B cell (primary cell): Measurements from ENCODE around the gene GPR183. TPM values are rescaled to one million over a fixed set of nuclear protein-coding genes. Genes with fewer than 3 reads are reported as not detected.
A peak's percentile ranks its signal among the peaks of the same experiment; 100 is the strongest.

ENCODE experiments used
- ATAC-seq: fragments of 200-7000 bp; cut with Tn5 transposase; one replicate; pipeline ENCODE4 v1.10.0; 2021; ENCODE audit warnings: low read depth, mild to moderate bottlenecking, moderate number of reproducible peaks, moderate library complexity
- CTCF ChIA-PET: fragments of 350-600 bp; sonication (Branson Sonifier 250); formaldehyde crosslinking; loops from one replicate; lab custom pipeline; 2021; ENCODE audit warnings: antibody characterized with exemption, inconsistent platforms; lab: Charles Lee
- POLR2A ChIA-PET: fragments of 350-600 bp; sonication (Branson Sonifier 250); formaldehyde crosslinking; loops from one replicate; lab custom pipeline; 2021; ENCODE audit warnings: antibody characterized with exemption; lab: Charles Lee
- DNase-seq: peaks from one replicate; pipeline ENCODE4 v3.0.0; 2013
- H2AFZ ChIP-seq: 2 replicates; pipeline ENCODE4 v1.6.1; 2012; ENCODE audit warnings: mild to moderate bottlenecking, low read depth, low read length; ENCODE audit not compliant: insufficient read depth, poor library complexity, severe bottlenecking
- H3K27ac ChIP-seq, 2 donors: 1 replicate in 1 of 2; 2 replicates in 1 of 2; pipeline ENCODE4 v1.5.1; 2012 to 2013; ENCODE audit warnings: low read length in 2 of 2, mild to moderate bottlenecking in 2 of 2, moderate library complexity in 1 of 2
- H3K27me3 ChIP-seq, 4 experiments: fragments of 200-600 bp in 1 of 4; sonication (generic) in 1 of 4; replicated peaks in 1 of 4; 1 replicate in 2 of 4; 2 replicates in 2 of 4; pipeline versions ENCODE4 v1.6.1 to v1.7.0; 2013 to 2016; ENCODE audit warnings: low read length in 3 of 4, mild to moderate bottlenecking in 2 of 4, mixed read lengths in 1 of 4, moderate library complexity in 1 of 4; ENCODE audit not compliant: insufficient read depth in 4 of 4, control insufficient read depth in 3 of 4; ENCODE audit errors: control extremely low read depth in 1 of 4
- H3K36me3 ChIP-seq, 2 experiments: replicated peaks in 1 of 2; 1 replicate in 1 of 2; 2 replicates in 1 of 2; pipeline versions ENCODE4 v1.6.1 to v1.7.1; 2013; ENCODE audit warnings: low read length in 1 of 2; ENCODE audit not compliant: insufficient read depth in 2 of 2, control insufficient read depth in 1 of 2; ENCODE audit errors: control extremely low read depth in 1 of 2, extremely low read depth in 1 of 2
- H3K4me1 ChIP-seq, 2 donors: fragments of 200-600 bp in 1 of 2; sonication (generic) in 1 of 2; 1 replicate in 1 of 2; 2 replicates in 1 of 2; pipeline versions ENCODE4 v1.5.1 to v1.6.1; 2013 to 2017; ENCODE audit warnings: low read length in 2 of 2; ENCODE audit not compliant: control insufficient read depth in 2 of 2, insufficient read depth in 2 of 2
- H3K4me2 ChIP-seq: replicated peaks from 2 replicates; pipeline ENCODE3; 2012; ENCODE audit warnings: mild to moderate bottlenecking, low read depth, low read length; ENCODE audit not compliant: poor library complexity, severe bottlenecking
- H3K4me3 ChIP-seq, 5 experiments: fragments of 200-600 bp in 1 of 5; sonication (generic) in 1 of 5; 1 replicate in 3 of 5; 2 replicates in 2 of 5; pipeline versions ENCODE4 v1.5.1 to v1.7.0; 2011 to 2016; ENCODE audit warnings: low read length in 4 of 5, mild to moderate bottlenecking in 4 of 5, low read depth in 2 of 5, control low read depth in 1 of 5, moderate library complexity in 1 of 5; ENCODE audit not compliant: insufficient read depth in 1 of 5; ENCODE audit errors: control extremely low read depth in 1 of 5, extremely low read depth in 1 of 5
- H3K79me2 ChIP-seq: fragments of 200-600 bp; sonication (generic); one replicate; pipeline ENCODE4 v1.6.0; 2016; ENCODE audit warnings: low read length; ENCODE audit not compliant: control insufficient read depth, insufficient read depth
- H3K9ac ChIP-seq: fragments of 200-600 bp; sonication (generic); 2 replicates; pipeline ENCODE4 v1.6.1; 2017; ENCODE audit warnings: mild to moderate bottlenecking, low read length, moderate library complexity
- H3K9me3 ChIP-seq, 3 donors: one replicate each; pipeline versions ENCODE4 v1.6.1 to v1.7.1; 2013; ENCODE audit warnings: low read length in 2 of 3; ENCODE audit not compliant: control insufficient read depth in 2 of 3, insufficient read depth in 1 of 3; ENCODE audit errors: control extremely low read depth in 1 of 3
- H4K20me1 ChIP-seq: 2 replicates; pipeline ENCODE4 v1.6.0; 2012; ENCODE audit warnings: mild to moderate bottlenecking, low read length; ENCODE audit not compliant: insufficient read depth, control insufficient read depth, poor library complexity, severe bottlenecking
- H3K27ac Mint-ChIP-seq: one replicate; pipeline ENCODE4 v1.8.0; 2021; ENCODE audit warnings: mixed read lengths
- H3K27me3 Mint-ChIP-seq: one replicate; pipeline ENCODE4 v1.8.0; 2021; ENCODE audit warnings: mixed read lengths
- H3K4me1 Mint-ChIP-seq: one replicate; pipeline ENCODE4 v1.8.0; 2021; ENCODE audit warnings: mixed read lengths
- H3K4me3 Mint-ChIP-seq: one replicate; pipeline ENCODE4 v1.8.0; 2021; ENCODE audit warnings: mixed read lengths
- H3K9me3 Mint-ChIP-seq: one replicate; pipeline ENCODE4 v1.8.0; 2022; ENCODE audit warnings: mixed read lengths; ENCODE audit not compliant: insufficient read depth
- CTCF ChIP-seq: fragments of 200-600 bp; IDR thresholded peaks from one replicate; pipeline ENCODE4 v1.8.0; 2022; ENCODE audit warnings: antibody characterized with exemption, mild to moderate bottlenecking
- EZH2 ChIP-seq: IDR thresholded peaks from 2 replicates; pipeline ENCODE4 v1.6.1; 2012; ENCODE audit warnings: borderline replicate concordance, low read depth, mild to moderate bottlenecking, moderate library complexity, low read length; ENCODE audit not compliant: insufficient read depth, poor library complexity, severe bottlenecking
- WGBS: methylation state at CpG from one replicate; pipeline ENCODE4 v1.1.5; 2013; ENCODE audit warnings: missing lambda C conversion rate; ENCODE audit not compliant: insufficient coverage; 5-methylcytosine and 5-hydroxymethylcytosine counted together
- intact Hi-C: fragments of 100-400 bp; cut with micrococcal nuclease; formaldehyde crosslinking; loops from one replicate; pipeline ENCODE4 v1.10.0; 2022
- polyA plus RNA-seq: library from polyadenylated mRNA; depleted of rRNA; stranded (reverse); fragments of >200 nt; gene quantifications from 2 replicates; pipeline ENCODE4 v1.2.3, GENCODE V29; 2012
- total RNA-seq, 2 donors: library from RNA; stranded (reverse); fragments of 120-200 nt in 1 of 2; gene quantifications; 1 replicate in 1 of 2; 2 replicates in 1 of 2; pipeline versions ENCODE4 v1.2.3 to v1.2.4, GENCODE V29; 2013 to 2022

Gene GPR183
- total and polyA plus RNA-seq, 2 donors (not counting 1 experiment from before 2014, with no cell fraction given), result 150 to 256 TPM

GRCh38 chr13:99257291-99257690, 49.9 kb downstream of the GPR183 start:
- H3K79me2 ChIP-seq, result peaks cover 85% of the 10 kb centered on the region
- DNase-seq, result no peak
- CTCF ChIA-PET, result interaction anchor here (0.6 to 9.6 kb wide), 10 partner anchors 10 to 180 kb away, joined by 3 to 109 read pairs (median 10); partner anchors contain the start of gene UBAC2
- ATAC-seq, result no peak
- TF ChIP-seq CTCF (no peak), EZH2 (no peak)
- peak overlapping the region; percentile 84 for H3K9ac ChIP-seq
- intact Hi-C loops, result loop anchor here (10.0 kb wide), 1 partner anchor 348 kb away; the partner anchor contains the start of gene CLYBL
- H3K27ac ChIP-seq, result peak overlapping the region; percentile 86 to 90
- POLR2A ChIA-PET, result interaction anchor here (1.4 to 3.3 kb wide), 3 partner anchors 25 to 56 kb away, joined by 5 to 17 read pairs (median 15); partner anchors contain the start of gene UBAC2
- Mint-ChIP-seq H3K4me3 (peak overlapping the region; percentile 90), H3K4me1 (peaks cover 75% of the 10 kb centered on the region), H3K9me3 (no peaks in the 10 kb centered on the region), H3K27ac (peak overlapping the region; percentile 24), H3K27me3 (no peaks in the 10 kb centered on the region)
- peaks cover 0 to 35% of the 10 kb centered on the region in 2 experiments for H3K36me3 ChIP-seq
- peak overlapping the region; percentile 84 for H3K4me2 ChIP-seq
- peaks cover 0 to 2% (median 0%) of the 10 kb centered on the region in 3 donors for H3K9me3 ChIP-seq
- peaks cover 47 to 58% of the 10 kb centered on the region in 2 donors for H3K4me1 ChIP-seq
- H3K27me3 ChIP-seq, result no peaks in the 10 kb centered on the region
- no CpG with 5 or more reads among the region's 2 CpGs for WGBS
- peak overlapping the region; percentile 60 to 98 (median 79) for H3K4me3 ChIP-seq
- H4K20me1 ChIP-seq, result peaks cover 2% of the 10 kb centered on the region
- no peak overlapping the region for H2AFZ ChIP-seq

DNA sequence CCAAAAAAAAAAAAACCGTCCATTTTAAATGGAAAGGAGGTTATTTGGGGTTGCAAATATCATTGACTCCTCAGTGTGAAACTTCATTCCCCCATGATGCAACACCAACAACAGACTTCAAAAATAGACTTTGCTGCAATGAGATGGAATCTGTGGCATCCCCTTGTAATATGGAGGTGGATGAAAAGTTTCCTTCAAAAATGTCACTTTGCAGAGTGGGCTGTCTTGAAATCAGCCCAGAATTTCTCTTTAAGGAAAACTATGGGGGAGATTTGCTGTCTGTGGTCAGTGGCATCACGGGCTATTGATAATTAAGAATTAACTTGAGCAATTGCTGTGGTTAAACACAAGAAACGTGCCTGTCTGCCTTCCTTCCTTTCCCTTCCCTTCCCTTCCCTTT, 50.5 kb downstream of the GPR183 start:
- Histone ChIP-seq H2AFZ (no peak overlapping the region), H3K4me3 (peak overlapping the region; percentile 60 to 98 (median 79)), H3K4me1 (peaks cover 47 to 54% of the 10 kb centered on the region in 2 donors), H4K20me1 (peaks cover 5% of the 10 kb centered on the region), H3K27ac (peak overlapping the region; percentile 86 to 90), H3K9ac (peak overlapping the region; percentile 84), H3K79me2 (peaks cover 85% of the 10 kb centered on the region), H3K9me3 (peaks cover 0 to 2% (median 0%) of the 10 kb centered on the region in 3 donors), H3K36me3 (peaks cover 0 to 39% of the 10 kb centered on the region in 2 experiments), H3K27me3 (no peaks in the 10 kb centered on the region), H3K4me2 (peak overlapping the region; percentile 84)
- ChIA-PET CTCF (interaction anchor here (0.9 to 9.6 kb wide), 14 partner anchors 11 to 286 kb away, joined by 3 to 109 read pairs (median 10); partner anchors contain the start of gene UBAC2), POLR2A (interaction anchor here (1.3 to 3.3 kb wide), 3 partner anchors 33 to 56 kb away, joined by 4 to 17 read pairs (median 15); partner anchors contain the start of gene UBAC2)
- WGBS, result no CpG with 5 or more reads among the region's 3 CpGs
- Mint-ChIP-seq H3K27me3 (no peaks in the 10 kb centered on the region), H3K4me3 (peak overlapping the region; percentile 90), H3K9me3 (no peaks in the 10 kb centered on the region), H3K27ac (peak overlapping the region; percentile 87), H3K4me1 (peaks cover 74% of the 10 kb centered on the region)
- peak; percentile 58 for DNase-seq
- peak; percentile 21 for ATAC-seq
- intact Hi-C loops, result loop anchor here (1.0 to 10.0 kb wide), 2 partner anchors 52 to 348 kb away; partner anchors contain the start of gene CLYBL
- TF ChIP-seq CTCF (no peak), EZH2 (no peak)
